ENCODE data around the gene TFR2. TPM values are rescaled to one million over a fixed set of nuclear protein-coding genes. Genes with fewer than 3 reads are reported as not detected.
A peak's percentile ranks its signal among the peaks of the same experiment; 100 is the strongest.

Gene TFR2
- total and polyA plus RNA-seq, 2 of the 13 experiments (the other 11 are each of a cell fraction or from before 2014, with no cell fraction given): 36.9 to 64.2 TPM

- TF ChIP-seq, protein P1, sequence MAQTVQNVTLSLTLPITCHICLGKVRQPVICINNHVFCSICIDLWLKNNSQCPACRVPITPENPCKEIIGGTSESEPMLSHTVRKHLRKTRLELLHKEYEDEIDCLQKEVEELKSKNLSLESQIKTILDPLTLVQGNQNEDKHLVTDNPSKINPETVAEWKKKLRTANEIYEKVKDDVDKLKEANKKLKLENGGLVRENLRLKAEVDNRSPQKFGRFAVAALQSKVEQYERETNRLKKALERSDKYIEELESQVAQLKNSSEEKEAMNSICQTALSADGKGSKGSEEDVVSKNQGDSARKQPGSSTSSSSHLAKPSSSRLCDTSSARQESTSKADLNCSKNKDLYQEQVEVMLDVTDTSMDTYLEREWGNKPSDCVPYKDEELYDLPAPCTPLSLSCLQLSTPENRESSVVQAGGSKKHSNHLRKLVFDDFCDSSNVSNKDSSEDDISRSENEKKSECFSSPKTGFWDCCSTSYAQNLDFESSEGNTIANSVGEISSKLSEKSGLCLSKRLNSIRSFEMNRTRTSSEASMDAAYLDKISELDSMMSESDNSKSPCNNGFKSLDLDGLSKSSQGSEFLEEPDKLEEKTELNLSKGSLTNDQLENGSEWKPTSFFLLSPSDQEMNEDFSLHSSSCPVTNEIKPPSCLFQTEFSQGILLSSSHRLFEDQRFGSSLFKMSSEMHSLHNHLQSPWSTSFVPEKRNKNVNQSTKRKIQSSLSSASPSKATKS (CRISPR knock-in tag; IDR thresholded peaks at IDR 0.05): no peak
- TF ChIP-seq KDM2A (CRISPR knock-in tag; IDR thresholded peaks at IDR 0.05; ENCODE audit: borderline replicate concordance, low read depth): peak; percentile 14; the same call in 1 of the 2 replicates
- no peak for TF ChIP-seq E2F1 (CRISPR knock-in tag; IDR thresholded peaks at IDR 0.05)
- TF ChIP-seq ZFP90 (CRISPR knock-in tag; IDR thresholded peaks at IDR 0.05; ENCODE audit: borderline replicate concordance): peak; percentile 27; the same call in 1 of the 2 replicates
- TF ChIP-seq, protein P2, sequence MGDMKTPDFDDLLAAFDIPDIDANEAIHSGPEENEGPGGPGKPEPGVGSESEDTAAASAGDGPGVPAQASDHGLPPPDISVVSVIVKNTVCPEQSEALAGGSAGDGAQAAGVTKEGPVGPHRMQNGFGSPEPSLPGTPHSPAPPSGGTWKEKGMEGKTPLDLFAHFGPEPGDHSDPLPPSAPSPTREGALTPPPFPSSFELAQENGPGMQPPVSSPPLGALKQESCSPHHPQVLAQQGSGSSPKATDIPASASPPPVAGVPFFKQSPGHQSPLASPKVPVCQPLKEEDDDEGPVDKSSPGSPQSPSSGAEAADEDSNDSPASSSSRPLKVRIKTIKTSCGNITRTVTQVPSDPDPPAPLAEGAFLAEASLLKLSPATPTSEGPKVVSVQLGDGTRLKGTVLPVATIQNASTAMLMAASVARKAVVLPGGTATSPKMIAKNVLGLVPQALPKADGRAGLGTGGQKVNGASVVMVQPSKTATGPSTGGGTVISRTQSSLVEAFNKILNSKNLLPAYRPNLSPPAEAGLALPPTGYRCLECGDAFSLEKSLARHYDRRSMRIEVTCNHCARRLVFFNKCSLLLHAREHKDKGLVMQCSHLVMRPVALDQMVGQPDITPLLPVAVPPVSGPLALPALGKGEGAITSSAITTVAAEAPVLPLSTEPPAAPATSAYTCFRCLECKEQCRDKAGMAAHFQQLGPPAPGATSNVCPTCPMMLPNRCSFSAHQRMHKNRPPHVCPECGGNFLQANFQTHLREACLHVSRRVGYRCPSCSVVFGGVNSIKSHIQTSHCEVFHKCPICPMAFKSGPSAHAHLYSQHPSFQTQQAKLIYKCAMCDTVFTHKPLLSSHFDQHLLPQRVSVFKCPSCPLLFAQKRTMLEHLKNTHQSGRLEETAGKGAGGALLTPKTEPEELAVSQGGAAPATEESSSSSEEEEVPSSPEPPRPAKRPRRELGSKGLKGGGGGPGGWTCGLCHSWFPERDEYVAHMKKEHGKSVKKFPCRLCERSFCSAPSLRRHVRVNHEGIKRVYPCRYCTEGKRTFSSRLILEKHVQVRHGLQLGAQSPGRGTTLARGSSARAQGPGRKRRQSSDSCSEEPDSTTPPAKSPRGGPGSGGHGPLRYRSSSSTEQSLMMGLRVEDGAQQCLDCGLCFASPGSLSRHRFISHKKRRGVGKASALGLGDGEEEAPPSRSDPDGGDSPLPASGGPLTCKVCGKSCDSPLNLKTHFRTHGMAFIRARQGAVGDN (CRISPR knock-in tag; IDR thresholded peaks at IDR 0.05): peak; percentile 43; the same call in 1 of the 2 replicates
- TF ChIP-seq MLLT10 (CRISPR knock-in tag; IDR thresholded peaks at IDR 0.05): no peak
- TF ChIP-seq ZNF569 (CRISPR knock-in tag; IDR thresholded peaks at IDR 0.05; ENCODE audit: borderline replicate concordance): no peak
- TF ChIP-seq ZNF20 (CRISPR knock-in tag; IDR thresholded peaks at IDR 0.05): no peak
- no peak for TF ChIP-seq ZNF816 (CRISPR knock-in tag; IDR thresholded peaks at IDR 0.05; ENCODE audit: borderline replicate concordance)
- TF ChIP-seq, protein P3, sequence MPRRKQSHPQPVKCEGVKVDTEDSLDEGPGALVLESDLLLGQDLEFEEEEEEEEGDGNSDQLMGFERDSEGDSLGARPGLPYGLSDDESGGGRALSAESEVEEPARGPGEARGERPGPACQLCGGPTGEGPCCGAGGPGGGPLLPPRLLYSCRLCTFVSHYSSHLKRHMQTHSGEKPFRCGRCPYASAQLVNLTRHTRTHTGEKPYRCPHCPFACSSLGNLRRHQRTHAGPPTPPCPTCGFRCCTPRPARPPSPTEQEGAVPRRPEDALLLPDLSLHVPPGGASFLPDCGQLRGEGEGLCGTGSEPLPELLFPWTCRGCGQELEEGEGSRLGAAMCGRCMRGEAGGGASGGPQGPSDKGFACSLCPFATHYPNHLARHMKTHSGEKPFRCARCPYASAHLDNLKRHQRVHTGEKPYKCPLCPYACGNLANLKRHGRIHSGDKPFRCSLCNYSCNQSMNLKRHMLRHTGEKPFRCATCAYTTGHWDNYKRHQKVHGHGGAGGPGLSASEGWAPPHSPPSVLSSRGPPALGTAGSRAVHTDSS (CRISPR knock-in tag; conservative IDR thresholded peaks at IDR 0.05): no peak
- TF ChIP-seq ZBTB8A (CRISPR knock-in tag; IDR thresholded peaks at IDR 0.05; ENCODE audit: borderline replicate concordance, low read depth): no peak
- TF ChIP-seq TBX3 (IDR thresholded peaks at IDR 0.05; ENCODE audit: borderline replicate concordance): 0 out of 2 replicates have a peak, but pooled peaks have one; percentile 4
- no peak for TF ChIP-seq ZNF670 (CRISPR knock-in tag; IDR thresholded peaks at IDR 0.05; ENCODE audit: borderline replicate concordance)
- peak; percentile 27; the same call in 1 of the 2 replicates for TF ChIP-seq ELF3 (CRISPR knock-in tag; IDR thresholded peaks at IDR 0.05)
- TF ChIP-seq PATZ1 (CRISPR knock-in tag; IDR thresholded peaks at IDR 0.05): no peak
- TF ChIP-seq ZNF777 (CRISPR knock-in tag; IDR thresholded peaks at IDR 0.05): no peak
- TF ChIP-seq RFX5 (IDR thresholded peaks at IDR 0.05; ENCODE audit: low read depth, low read length): peak; percentile 84
These were observed 54.9 kb downstream of the TFR2 start, which contains the start of gene FBXO24 (continued) for GRCh38 chr7:100586266-100587025.
